B cell (primary cell): ENCODE measurements around the gene EFNA2. TPM values are rescaled to one million over a fixed set of nuclear protein-coding genes. Genes with fewer than 3 reads are reported as not detected.

Experiments used
- ATAC-seq: fragments of 200-7000 bp; cut with Tn5 transposase; one replicate; pipeline ENCODE4 v1.10.0; 2021; ENCODE audit warnings: low read depth, mild to moderate bottlenecking, moderate number of reproducible peaks, moderate library complexity
- CTCF ChIA-PET: fragments of 350-600 bp; sonication (Branson Sonifier 250); formaldehyde crosslinking; loops from one replicate; lab custom pipeline; 2021; ENCODE audit warnings: antibody characterized with exemption, inconsistent platforms; lab: Charles Lee
- POLR2A ChIA-PET: fragments of 350-600 bp; sonication (Branson Sonifier 250); formaldehyde crosslinking; loops from one replicate; lab custom pipeline; 2021; ENCODE audit warnings: antibody characterized with exemption; lab: Charles Lee
- DNase-seq: peaks from one replicate; pipeline ENCODE4 v3.0.0; 2013
- H2AFZ ChIP-seq: 2 replicates; pipeline ENCODE4 v1.6.1; 2012; ENCODE audit warnings: mild to moderate bottlenecking, low read depth, low read length; ENCODE audit not compliant: insufficient read depth, poor library complexity, severe bottlenecking
- H3K27ac ChIP-seq, 2 donors: 1 replicate in 1 of 2; 2 replicates in 1 of 2; pipeline ENCODE4 v1.5.1; 2012 to 2013; ENCODE audit warnings: low read length in 2 of 2, mild to moderate bottlenecking in 2 of 2, moderate library complexity in 1 of 2
- H3K27me3 ChIP-seq, 4 experiments: fragments of 200-600 bp in 1 of 4; sonication (generic) in 1 of 4; replicated peaks in 1 of 4; 1 replicate in 2 of 4; 2 replicates in 2 of 4; pipeline versions ENCODE4 v1.6.1 to v1.7.0; 2013 to 2016; ENCODE audit warnings: low read length in 3 of 4, mild to moderate bottlenecking in 2 of 4, mixed read lengths in 1 of 4, moderate library complexity in 1 of 4; ENCODE audit not compliant: insufficient read depth in 4 of 4, control insufficient read depth in 3 of 4; ENCODE audit errors: control extremely low read depth in 1 of 4
- H3K36me3 ChIP-seq, 2 experiments: replicated peaks in 1 of 2; 1 replicate in 1 of 2; 2 replicates in 1 of 2; pipeline versions ENCODE4 v1.6.1 to v1.7.1; 2013; ENCODE audit warnings: low read length in 1 of 2; ENCODE audit not compliant: insufficient read depth in 2 of 2, control insufficient read depth in 1 of 2; ENCODE audit errors: control extremely low read depth in 1 of 2, extremely low read depth in 1 of 2
- H3K4me1 ChIP-seq, 2 donors: fragments of 200-600 bp in 1 of 2; sonication (generic) in 1 of 2; 1 replicate in 1 of 2; 2 replicates in 1 of 2; pipeline versions ENCODE4 v1.5.1 to v1.6.1; 2013 to 2017; ENCODE audit warnings: low read length in 2 of 2; ENCODE audit not compliant: control insufficient read depth in 2 of 2, insufficient read depth in 2 of 2
- H3K4me2 ChIP-seq: replicated peaks from 2 replicates; pipeline ENCODE3; 2012; ENCODE audit warnings: mild to moderate bottlenecking, low read depth, low read length; ENCODE audit not compliant: poor library complexity, severe bottlenecking
- H3K4me3 ChIP-seq, 5 experiments: fragments of 200-600 bp in 1 of 5; sonication (generic) in 1 of 5; 1 replicate in 3 of 5; 2 replicates in 2 of 5; pipeline versions ENCODE4 v1.5.1 to v1.7.0; 2011 to 2016; ENCODE audit warnings: low read length in 4 of 5, mild to moderate bottlenecking in 4 of 5, low read depth in 2 of 5, control low read depth in 1 of 5, moderate library complexity in 1 of 5; ENCODE audit not compliant: insufficient read depth in 1 of 5; ENCODE audit errors: control extremely low read depth in 1 of 5, extremely low read depth in 1 of 5
- H3K79me2 ChIP-seq: fragments of 200-600 bp; sonication (generic); one replicate; pipeline ENCODE4 v1.6.0; 2016; ENCODE audit warnings: low read length; ENCODE audit not compliant: control insufficient read depth, insufficient read depth
- H3K9ac ChIP-seq: fragments of 200-600 bp; sonication (generic); 2 replicates; pipeline ENCODE4 v1.6.1; 2017; ENCODE audit warnings: mild to moderate bottlenecking, low read length, moderate library complexity
- H3K9me3 ChIP-seq, 3 donors: one replicate each; pipeline versions ENCODE4 v1.6.1 to v1.7.1; 2013; ENCODE audit warnings: low read length in 2 of 3; ENCODE audit not compliant: control insufficient read depth in 2 of 3, insufficient read depth in 1 of 3; ENCODE audit errors: control extremely low read depth in 1 of 3
- H4K20me1 ChIP-seq: 2 replicates; pipeline ENCODE4 v1.6.0; 2012; ENCODE audit warnings: mild to moderate bottlenecking, low read length; ENCODE audit not compliant: insufficient read depth, control insufficient read depth, poor library complexity, severe bottlenecking
- H3K27ac Mint-ChIP-seq: one replicate; pipeline ENCODE4 v1.8.0; 2021; ENCODE audit warnings: mixed read lengths
- H3K27me3 Mint-ChIP-seq: one replicate; pipeline ENCODE4 v1.8.0; 2021; ENCODE audit warnings: mixed read lengths
- H3K4me1 Mint-ChIP-seq: one replicate; pipeline ENCODE4 v1.8.0; 2021; ENCODE audit warnings: mixed read lengths
- H3K4me3 Mint-ChIP-seq: one replicate; pipeline ENCODE4 v1.8.0; 2021; ENCODE audit warnings: mixed read lengths
- H3K9me3 Mint-ChIP-seq: one replicate; pipeline ENCODE4 v1.8.0; 2022; ENCODE audit warnings: mixed read lengths; ENCODE audit not compliant: insufficient read depth
- CTCF ChIP-seq: fragments of 200-600 bp; IDR thresholded peaks from one replicate; pipeline ENCODE4 v1.8.0; 2022; ENCODE audit warnings: antibody characterized with exemption, mild to moderate bottlenecking
- EZH2 ChIP-seq: IDR thresholded peaks from 2 replicates; pipeline ENCODE4 v1.6.1; 2012; ENCODE audit warnings: borderline replicate concordance, low read depth, mild to moderate bottlenecking, moderate library complexity, low read length; ENCODE audit not compliant: insufficient read depth, poor library complexity, severe bottlenecking
- WGBS: methylation state at CpG from one replicate; pipeline ENCODE4 v1.1.5; 2013; ENCODE audit warnings: missing lambda C conversion rate; ENCODE audit not compliant: insufficient coverage; 5-methylcytosine and 5-hydroxymethylcytosine counted together
- intact Hi-C: fragments of 100-400 bp; cut with micrococcal nuclease; formaldehyde crosslinking; loops from one replicate; pipeline ENCODE4 v1.10.0; 2022
- polyA plus RNA-seq: library from polyadenylated mRNA; depleted of rRNA; stranded (reverse); fragments of >200 nt; gene quantifications from 2 replicates; pipeline ENCODE4 v1.2.3, GENCODE V29; 2012
- total RNA-seq, 2 donors: library from RNA; stranded (reverse); fragments of 120-200 nt in 1 of 2; gene quantifications; 1 replicate in 1 of 2; 2 replicates in 1 of 2; pipeline versions ENCODE4 v1.2.3 to v1.2.4, GENCODE V29; 2013 to 2022

Gene EFNA2
- total and polyA plus RNA-seq, 2 donors (not counting 1 experiment from before 2014, with no cell fraction given), result not detected

GRCh38 chr19:1255186-1256161, 30.2 kb upstream of the EFNA2 start:
- Histone ChIP-seq H3K4me3 (no peak overlapping the region), H3K27ac (peak overlapping the region in 1 of 2 donors; percentile 30), H3K27me3 (no peaks in the 10 kb centered on the region), H3K4me2 (peak overlapping the region; percentile 32), H4K20me1 (peaks cover 64% of the 10 kb centered on the region), H3K36me3 (peaks cover 0 to 50% of the 10 kb centered on the region in 2 experiments), H3K9me3 (no peaks in the 10 kb centered on the region), H2AFZ (no peak overlapping the region), H3K79me2 (peaks cover 70% of the 10 kb centered on the region), H3K9ac (no peak overlapping the region), H3K4me1 (peaks cover 55 to 90% of the 10 kb centered on the region in 2 donors)
- Mint-ChIP-seq H3K9me3 (no peaks in the 10 kb centered on the region), H3K4me1 (peaks cover 66% of the 10 kb centered on the region), H3K4me3 (peak overlapping the region; percentile 52), H3K27me3 (no peaks in the 10 kb centered on the region), H3K27ac (peak overlapping the region; percentile 78)
- DNase-seq (no peak), ATAC-seq (no peak)
- intact Hi-C loops, result no loop called here
- TF ChIP-seq EZH2 (no peak), CTCF (no peak)
- POLR2A ChIA-PET, result interaction anchor here (2.8 to 10.7 kb wide), 2 partner anchors 10 to 11 kb away, joined by 23 to 305 read pairs; partner anchors contain the start of gene CIRBP
- CTCF ChIA-PET, result interaction anchor here (0.7 to 5.8 kb wide), 4 partner anchors 9 to 178 kb away, joined by 3 to 113 read pairs (median 24); partner anchors contain the start of gene CIRBP
- 85% methylated on average over 51 of the region's 52 CpGs for WGBS
